Measurements from ENCODE around the gene DRAXIN.

DNA sequence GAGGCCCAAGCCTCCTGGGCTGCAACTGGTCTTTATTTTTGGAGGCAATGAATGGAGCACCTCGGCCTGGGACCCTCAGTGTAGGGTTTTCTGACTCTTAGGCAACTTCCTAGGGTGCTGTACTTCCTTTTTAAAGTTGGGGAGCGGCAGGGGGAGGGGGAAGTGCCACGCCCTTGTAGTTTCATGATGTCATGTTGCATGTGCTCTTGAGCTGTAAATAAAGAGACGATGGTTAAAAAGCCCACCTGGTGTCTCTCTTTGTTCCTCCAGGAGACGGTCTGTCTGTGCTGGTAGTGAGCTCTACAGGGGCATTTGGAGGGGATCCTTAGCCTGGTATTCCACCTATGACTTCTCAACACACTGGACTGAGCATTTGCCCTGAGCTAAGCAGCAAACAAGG is 34.1 kb downstream of the DRAXIN start:
- no peak for TF ChIP-seq POLR2A (IDR thresholded peaks at IDR 0.05; ENCODE audit: low read depth, low read length)
- no peak for TF ChIP-seq TAF1 (IDR thresholded peaks at IDR 0.05; ENCODE audit: low read depth, low read length)
- TF ChIP-seq POLR2AphosphoS5 (IDR thresholded peaks at IDR 0.05; ENCODE audit: low read depth, low read length) = no peak
- TF ChIP-seq SPI1 (IDR thresholded peaks at IDR 0.05; ENCODE audit: low read depth, low read length) = no peak
- no peak for TF ChIP-seq PAX5 (IDR thresholded peaks at IDR 0.05; ENCODE audit: insufficient read depth, low read length, severe bottlenecking)
